NCI-H1694 (cell line): ENCODE results near the gene CASZ1.
A peak's percentile ranks its signal among the peaks of the same experiment; 100 is the strongest.

Experiments used
- DNase-seq: peaks from one replicate; lab custom pipeline; 2025; lab: John Stamatoyannopoulos, UW

Gene CASZ1

GRCh38 chr1:10796029-10796944 is at the start of gene CASZ1:
CASZ1 (minus strand) TSS chr1:10796646; CDS start chr1:10693889, 102,757 bp downstream.
- peak; percentile 61 for DNase-seq

GRCh38 chr1:10843697-10844096 is 47.3 kb upstream of the CASZ1 start:
- DNase-seq, result no peak

GRCh38 chr1:10841118-10841517 is 44.7 kb upstream of the CASZ1 start:
- no peak for DNase-seq

GRCh38 chr1:10839188-10839770 is 42.8 kb upstream of the CASZ1 start:
- DNase-seq, result no peak

DNA sequence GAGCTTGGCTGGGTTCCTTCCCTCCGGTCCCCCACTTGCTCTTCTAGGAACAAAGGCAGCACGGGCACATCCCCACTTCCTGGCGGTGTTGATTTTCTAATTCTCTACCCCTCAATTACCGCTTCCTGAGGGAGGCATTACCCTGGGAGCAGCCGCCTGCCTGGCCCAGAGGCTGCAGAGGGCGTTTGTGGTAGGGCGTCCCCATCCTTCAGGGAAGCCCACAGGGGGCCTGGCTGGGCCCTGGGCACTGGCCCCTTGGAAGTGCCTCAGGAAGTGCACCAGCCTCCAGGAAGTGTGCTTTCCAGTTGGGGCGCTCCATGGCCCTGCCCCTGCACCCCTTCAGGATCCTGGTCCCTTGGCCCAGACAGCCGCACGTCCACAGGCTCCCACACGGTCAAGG is 42.1 kb upstream of the CASZ1 start:
- no peak for DNase-seq

DNA sequence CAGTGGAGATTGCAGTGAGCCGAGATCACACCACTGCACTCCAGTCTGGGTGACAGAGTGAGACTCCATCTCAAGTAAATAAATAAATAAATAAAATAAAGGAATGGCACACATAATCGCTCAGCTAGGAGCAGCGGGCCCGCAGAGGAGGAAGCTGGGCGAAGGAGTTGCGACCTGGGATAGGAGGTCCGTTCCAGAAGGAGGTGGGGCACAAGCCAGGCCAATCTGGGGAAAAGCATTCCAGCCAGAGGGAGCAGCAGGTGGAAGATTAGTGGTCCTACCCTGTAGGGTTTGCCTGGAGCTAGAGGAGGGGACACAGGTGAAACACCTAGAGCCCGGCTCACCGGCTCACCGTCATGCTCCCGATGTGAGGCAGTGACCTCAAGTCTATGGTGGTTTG is 40.3 kb upstream of the CASZ1 start:
- no peak for DNase-seq

- peak; percentile 56 for DNase-seq
These were observed 39.5 kb upstream of the CASZ1 start for GRCh38 chr1:10835822-10836421.

GRCh38 chr1:10835421-10835820 is 39.0 kb upstream of the CASZ1 start:
- no peak for DNase-seq

DNA sequence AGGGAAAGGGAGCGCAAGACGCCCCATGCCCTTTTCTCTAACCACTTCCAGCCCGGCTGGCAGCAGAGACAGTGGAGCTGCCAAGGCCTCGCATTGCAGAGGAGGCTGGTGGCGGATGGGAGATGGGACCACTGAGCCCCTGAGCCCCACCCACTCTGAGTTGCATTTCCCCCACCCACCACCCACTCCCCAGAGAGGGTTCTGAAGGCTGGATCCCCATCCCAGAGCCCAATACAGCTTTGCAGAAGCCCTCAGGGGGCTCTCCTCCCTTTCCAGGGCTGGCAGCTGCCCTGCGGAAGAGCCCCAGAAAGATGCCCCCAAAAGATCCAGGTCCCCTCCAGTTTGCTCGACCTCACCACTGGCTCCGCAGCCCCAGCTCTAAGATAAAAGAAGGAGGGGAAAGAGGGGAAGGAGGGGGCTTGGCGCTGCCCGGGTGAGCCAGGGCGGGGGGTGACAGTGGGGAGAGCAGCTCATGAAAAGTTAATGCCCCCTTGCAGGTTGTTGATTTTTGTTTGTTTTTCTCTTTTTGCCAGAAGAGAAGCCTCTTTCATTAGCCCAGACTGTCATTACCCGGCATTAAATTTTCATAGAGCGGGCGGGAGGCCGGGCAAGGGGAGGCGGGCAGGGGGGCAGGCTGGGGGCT is 38.4 kb upstream of the CASZ1 start:
- no peak for DNase-seq

- no peak for DNase-seq
These were observed 37.4 kb upstream of the CASZ1 start for GRCh38 chr1:10833630-10834557.

- no peak for DNase-seq
These were observed 36.3 kb upstream of the CASZ1 start for GRCh38 chr1:10832703-10833102.

DNA sequence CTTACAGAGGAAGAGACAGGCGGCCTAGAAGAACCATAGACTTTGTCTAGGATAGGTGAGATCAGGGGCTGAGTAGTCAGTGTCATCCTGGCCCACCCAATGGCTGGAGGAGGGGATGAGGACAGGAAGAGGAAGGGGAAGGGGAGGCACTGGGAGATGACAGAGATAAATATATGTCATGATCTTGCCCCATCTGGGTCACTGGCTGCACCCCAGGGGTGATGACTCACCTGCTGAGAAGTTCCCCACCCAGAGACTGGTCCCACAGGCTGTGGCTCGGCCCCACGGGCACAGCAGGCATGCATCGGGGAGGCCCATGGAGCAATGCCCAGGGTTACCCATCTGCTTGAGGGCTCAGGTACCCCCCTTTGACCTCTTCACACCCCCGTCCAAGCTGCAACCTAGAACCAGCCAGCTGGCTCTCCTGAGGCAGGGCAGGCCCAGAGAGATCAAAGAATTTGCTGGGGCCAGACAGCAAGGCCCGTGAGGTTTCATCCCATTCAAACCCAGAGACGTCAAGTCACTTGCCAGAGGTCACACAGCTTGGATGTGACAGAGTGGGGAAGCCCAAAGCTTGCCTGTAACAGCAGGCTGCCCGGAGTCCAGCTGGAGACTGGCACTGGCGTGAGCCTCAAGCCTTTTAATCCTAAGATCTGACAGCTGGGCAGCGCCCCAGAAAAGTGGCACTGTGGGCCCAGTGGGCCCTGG is 34.7 kb upstream of the CASZ1 start:
- DNase-seq, result no peak

DNA sequence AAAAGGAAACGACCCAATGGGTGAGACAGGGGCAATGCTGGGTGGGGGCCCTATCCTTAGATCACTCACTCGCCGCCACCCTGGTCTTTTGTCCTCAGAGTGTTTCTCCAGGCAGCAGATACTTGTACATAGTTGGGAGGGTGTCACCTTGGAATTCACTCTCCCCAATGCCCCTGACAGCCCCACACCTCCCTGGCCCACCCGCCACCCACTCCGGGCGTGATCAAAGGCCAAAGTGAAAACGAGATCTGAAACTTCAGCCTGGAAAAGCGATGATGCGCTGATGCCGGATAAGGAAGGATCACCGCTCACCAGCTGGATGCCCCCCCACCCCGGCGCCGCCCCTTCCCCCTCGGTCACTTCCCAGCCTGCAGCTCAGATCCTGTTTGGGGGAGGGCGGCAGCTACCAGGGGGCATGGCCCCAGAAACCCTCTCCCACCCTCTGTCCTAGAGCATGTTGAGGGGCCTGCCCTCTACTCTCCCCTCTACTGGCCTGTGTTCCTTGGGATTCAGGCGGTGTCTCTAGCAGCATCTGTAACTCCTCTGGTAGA is 33.6 kb upstream of the CASZ1 start:
- DNase-seq, result no peak

- DNase-seq, result no peak
These were observed 32.8 kb upstream of the CASZ1 start for GRCh38 chr1:10829067-10829818.

GRCh38 chr1:10827377-10828333 is 31.2 kb upstream of the CASZ1 start:
- no peak for DNase-seq

DNA sequence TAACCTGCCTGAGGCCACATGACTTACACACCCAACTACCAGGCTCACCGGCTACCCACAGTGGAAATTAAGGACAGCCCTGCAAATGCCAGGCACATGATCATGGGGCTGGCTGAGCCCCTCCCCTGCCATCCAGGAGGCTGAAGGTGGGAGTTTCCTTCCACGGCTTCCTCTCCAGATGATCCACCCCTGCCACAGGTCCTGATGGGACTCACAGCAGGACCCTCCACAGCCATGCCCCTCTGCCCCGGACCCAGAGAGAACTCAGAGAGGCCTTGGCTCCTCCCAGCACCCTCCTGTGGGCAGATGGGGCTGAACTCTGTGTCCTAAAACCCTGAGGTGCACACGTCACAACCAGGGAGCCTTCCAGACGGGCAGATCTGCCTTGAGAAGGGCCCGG is 29.1 kb upstream of the CASZ1 start:
- DNase-seq, result no peak

DNA sequence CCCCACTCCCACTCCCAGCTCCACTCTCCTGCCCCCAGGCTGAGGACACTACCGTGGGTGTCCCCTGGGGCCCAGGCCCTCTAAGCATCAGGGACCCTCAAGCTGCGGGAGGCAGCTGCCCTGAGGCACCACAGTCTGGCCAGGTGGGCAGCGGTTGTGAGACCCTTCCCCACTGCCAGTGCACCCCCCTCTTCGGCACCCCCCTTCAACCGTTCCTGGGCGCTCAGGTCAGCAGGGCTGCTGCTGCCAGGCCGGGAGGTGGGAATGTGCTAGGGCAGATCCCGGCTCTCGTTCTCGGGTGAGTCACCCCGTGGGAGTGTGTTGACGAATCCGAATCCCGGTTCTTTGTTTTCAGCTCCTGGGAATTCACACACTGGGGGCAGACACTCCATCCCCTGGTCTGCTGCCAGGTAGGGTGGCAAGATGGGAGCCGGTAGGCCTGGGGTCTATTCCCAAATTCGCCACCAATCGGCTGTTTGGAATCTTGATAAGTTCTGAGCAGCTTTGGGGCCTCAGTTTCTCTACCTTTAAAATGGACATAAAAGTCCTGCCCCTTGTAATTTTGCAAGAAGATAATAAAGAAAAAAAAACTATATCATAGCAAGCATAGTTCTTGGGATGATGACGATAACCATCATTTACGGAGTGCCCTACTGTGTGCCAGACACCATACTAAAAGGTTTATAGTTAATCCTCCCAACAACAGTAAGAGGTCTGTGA is 28.5 kb upstream of the CASZ1 start:
- DNase-seq, result no peak

- DNase-seq, result no peak
These were observed 26.6 kb upstream of the CASZ1 start for GRCh38 chr1:10823000-10823401.
